ENCODE measurements around the gene COX5A. TPM values are rescaled to one million over a fixed set of nuclear protein-coding genes. Genes with fewer than 3 reads are reported as not detected.
"Not testable (repeated sequence)": the region's sequence is repeated elsewhere in the genome, so short reads cannot be mapped to it uniquely, and the experiment has no call there.

Gene COX5A
- total RNA-seq, 4 donors from 2014 or later = 58.6 to 86.2 (median 75.5) TPM

DNA sequence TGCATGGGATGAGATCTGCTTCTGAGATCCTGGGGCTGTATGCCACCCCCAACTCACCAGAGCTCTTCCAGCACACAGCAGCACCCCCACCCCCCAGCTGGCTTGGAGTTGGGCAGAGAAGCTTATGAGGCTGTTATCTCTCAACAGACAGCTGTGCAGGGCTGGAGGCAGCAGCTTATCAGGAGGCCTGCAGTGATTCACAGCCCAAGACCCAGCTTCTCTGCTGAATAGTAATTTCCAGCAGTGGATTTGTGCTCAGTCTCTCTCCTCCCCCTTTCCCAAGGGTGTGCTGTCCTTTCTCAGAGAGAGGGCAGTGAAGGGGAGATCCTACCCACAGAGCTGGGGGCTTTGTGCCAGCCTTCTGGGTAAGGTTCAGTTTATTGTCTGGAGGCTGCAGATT, 16.6 kb upstream of the COX5A start:
- no peak overlapping the region for H3K27ac ChIP-seq (replicated peaks in 1 of 4)
- no peaks in the 10 kb centered on the region for H3K9me3 ChIP-seq
- TF ChIP-seq POLR2A (IDR thresholded peaks at IDR 0.05; ENCODE audit: low read depth) (no peak), EP300 (IDR thresholded peaks at IDR 0.05) (no peak), POLR2AphosphoS5 (IDR thresholded peaks at IDR 0.05) (no peak)
- TF ChIP-seq, protein P1, sequence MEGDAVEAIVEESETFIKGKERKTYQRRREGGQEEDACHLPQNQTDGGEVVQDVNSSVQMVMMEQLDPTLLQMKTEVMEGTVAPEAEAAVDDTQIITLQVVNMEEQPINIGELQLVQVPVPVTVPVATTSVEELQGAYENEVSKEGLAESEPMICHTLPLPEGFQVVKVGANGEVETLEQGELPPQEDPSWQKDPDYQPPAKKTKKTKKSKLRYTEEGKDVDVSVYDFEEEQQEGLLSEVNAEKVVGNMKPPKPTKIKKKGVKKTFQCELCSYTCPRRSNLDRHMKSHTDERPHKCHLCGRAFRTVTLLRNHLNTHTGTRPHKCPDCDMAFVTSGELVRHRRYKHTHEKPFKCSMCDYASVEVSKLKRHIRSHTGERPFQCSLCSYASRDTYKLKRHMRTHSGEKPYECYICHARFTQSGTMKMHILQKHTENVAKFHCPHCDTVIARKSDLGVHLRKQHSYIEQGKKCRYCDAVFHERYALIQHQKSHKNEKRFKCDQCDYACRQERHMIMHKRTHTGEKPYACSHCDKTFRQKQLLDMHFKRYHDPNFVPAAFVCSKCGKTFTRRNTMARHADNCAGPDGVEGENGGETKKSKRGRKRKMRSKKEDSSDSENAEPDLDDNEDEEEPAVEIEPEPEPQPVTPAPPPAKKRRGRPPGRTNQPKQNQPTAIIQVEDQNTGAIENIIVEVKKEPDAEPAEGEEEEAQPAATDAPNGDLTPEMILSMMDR (IDR thresholded peaks at IDR 0.05) = no peak
- peaks cover 34 to 59% (median 55%) of the 10 kb centered on the region in 4 donors for H3K4me1 ChIP-seq
- H3K27me3 ChIP-seq = peaks cover 0 to 26% (median 19%) of the 10 kb centered on the region in 4 donors
- DNase-seq (ENCODE audit: extremely low spot score) = no peak
- H3K4me3 ChIP-seq = no peak overlapping the region
- H3K36me3 ChIP-seq = no peaks in the 10 kb centered on the region
- intact Hi-C loops (cut with DNase I) = loop anchor here (10.0 kb wide), 3 partner anchors 250 to 410 kb away; partner anchors contain the start of genes ARID3B and C15orf39

DNA sequence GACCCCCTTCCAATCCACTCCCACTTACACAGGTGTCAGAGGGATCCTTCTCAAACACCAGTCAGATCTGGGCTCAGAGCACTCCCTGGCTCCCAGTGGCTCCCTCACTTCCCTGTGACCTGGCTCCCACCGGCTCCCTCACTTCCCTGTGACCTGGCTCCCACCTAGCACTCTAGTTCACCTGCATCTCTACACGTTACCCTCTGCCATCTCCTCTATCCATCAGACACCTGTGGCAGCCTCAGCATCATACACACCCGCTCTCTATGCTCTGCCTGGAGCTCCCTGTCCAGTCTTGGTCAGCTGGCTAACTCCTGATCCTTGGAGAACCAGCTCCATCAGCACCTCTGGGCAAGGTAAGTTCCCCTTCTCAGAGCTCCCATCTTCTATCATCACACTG, 13.1 kb upstream of the COX5A start:
- Histone ChIP-seq H3K27ac (replicated peaks in 1 of 4) (no peak overlapping the region), H3K36me3 (no peaks in the 10 kb centered on the region), H3K4me1 (peaks cover 7 to 23% (median 21%) of the 10 kb centered on the region in 4 donors), H3K27me3 (no peaks in the 10 kb centered on the region), H3K9me3 (no peaks in the 10 kb centered on the region), H3K4me3 (no peak overlapping the region)
- TF ChIP-seq, protein P1 (IDR thresholded peaks at IDR 0.05) = no peak
- TF ChIP-seq EP300 (IDR thresholded peaks at IDR 0.05) = no peak
- TF ChIP-seq POLR2AphosphoS5 (IDR thresholded peaks at IDR 0.05) = no peak
- no peak for TF ChIP-seq POLR2A (IDR thresholded peaks at IDR 0.05; ENCODE audit: low read depth)
- no peak for DNase-seq (ENCODE audit: extremely low spot score)
- intact Hi-C loops (cut with DNase I) = loop anchor here (10.0 kb wide), 3 partner anchors 254 to 406 kb away; partner anchors contain the start of genes ARID3B and C15orf39
- 68% methylated on average over 3 of the region's 3 CpGs for WGBS

DNA sequence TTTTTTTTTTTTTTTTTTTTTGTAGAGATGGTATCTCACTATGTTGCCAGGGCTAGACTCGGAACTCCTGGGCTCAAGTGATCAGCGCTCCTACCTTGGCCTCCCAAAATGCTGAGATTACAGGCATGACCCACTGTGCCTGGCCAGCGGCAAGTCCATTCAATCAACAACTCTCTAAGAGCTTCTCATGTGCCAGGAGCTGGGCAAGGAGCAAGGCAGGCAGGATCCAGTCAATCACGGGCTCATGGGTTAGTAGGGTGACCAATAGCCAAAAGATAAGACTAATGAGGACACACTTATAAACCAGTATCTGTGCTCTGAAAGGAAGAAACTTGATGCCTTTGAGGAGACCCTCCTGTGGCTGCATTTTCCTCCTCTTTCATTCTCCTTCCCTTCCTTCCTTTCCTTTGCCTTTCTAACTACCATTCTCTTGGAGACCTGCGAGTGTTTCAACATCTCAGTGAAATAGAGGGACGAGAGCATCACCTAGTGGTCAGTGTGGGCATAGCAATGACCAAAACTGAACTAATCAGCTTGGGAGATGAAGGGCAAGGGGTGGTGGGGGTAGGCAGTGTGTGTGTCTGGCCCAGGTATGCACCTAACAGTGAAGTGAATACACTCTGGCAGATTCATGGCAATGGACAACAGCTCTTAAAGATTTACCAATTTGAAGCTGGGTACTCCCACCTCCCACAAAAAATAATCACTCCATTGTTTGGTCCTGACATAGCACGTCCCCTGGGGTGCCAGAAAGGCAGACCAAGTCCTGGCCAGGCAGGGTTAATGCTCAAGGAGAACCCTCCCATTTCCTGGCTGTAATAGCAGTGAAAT, 12.4 kb upstream of the COX5A start:
- H3K36me3 ChIP-seq = no peaks in the 10 kb centered on the region
- TF ChIP-seq EP300 (IDR thresholded peaks at IDR 0.05) = no peak
- TF ChIP-seq, protein P1 (IDR thresholded peaks at IDR 0.05) = peak; percentile 95 to 99 (median 98)
- peak in 1 of 2 donors; percentile 26 for TF ChIP-seq POLR2AphosphoS5 (IDR thresholded peaks at IDR 0.05)
- TF ChIP-seq POLR2A (IDR thresholded peaks at IDR 0.05; ENCODE audit: low read depth) = no peak
- no peaks in the 10 kb centered on the region for H3K9me3 ChIP-seq
- WGBS = 49% methylated on average over 6 of the region's 7 CpGs
- no peak for DNase-seq (ENCODE audit: extremely low spot score)
- H3K4me3 ChIP-seq = no peak overlapping the region
- no peak overlapping the region for H3K27ac ChIP-seq (replicated peaks in 1 of 4)
- H3K4me1 ChIP-seq = peaks cover under 1 to 16% (median 13%) of the 10 kb centered on the region in 4 donors
- intact Hi-C loops (cut with DNase I) = loop anchor here (1.0 to 10.0 kb wide), 4 partner anchors 179 to 405 kb away; partner anchors contain the start of genes ARID3B and C15orf39
- no peaks in the 10 kb centered on the region for H3K27me3 ChIP-seq

DNA sequence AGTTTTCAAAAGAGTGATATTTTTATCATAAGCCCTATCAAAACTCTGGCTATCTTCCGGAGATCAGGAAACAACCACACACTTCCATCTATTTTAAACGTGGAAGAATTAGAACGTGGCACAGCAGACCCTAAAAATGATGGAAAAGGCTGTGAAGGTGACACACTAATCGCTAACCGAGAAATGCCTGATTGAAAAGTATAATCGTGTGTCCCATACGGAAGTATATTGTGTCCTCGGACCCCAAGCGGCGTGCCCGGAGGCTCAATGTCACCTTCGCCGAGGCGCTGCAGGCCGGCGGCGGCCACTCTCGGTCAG, 642 bp downstream of the COX5A start:
- intact Hi-C loops (cut with DNase I) = loop anchor here (5.0 kb wide), 2 partner anchors 35 to 155 kb away; partner anchors contain the start of gene CSK
- peaks cover 25 to 52% (median 44%) of the 10 kb centered on the region in 4 donors for H3K4me1 ChIP-seq
- H3K9me3 ChIP-seq = no peaks in the 10 kb centered on the region

DNA sequence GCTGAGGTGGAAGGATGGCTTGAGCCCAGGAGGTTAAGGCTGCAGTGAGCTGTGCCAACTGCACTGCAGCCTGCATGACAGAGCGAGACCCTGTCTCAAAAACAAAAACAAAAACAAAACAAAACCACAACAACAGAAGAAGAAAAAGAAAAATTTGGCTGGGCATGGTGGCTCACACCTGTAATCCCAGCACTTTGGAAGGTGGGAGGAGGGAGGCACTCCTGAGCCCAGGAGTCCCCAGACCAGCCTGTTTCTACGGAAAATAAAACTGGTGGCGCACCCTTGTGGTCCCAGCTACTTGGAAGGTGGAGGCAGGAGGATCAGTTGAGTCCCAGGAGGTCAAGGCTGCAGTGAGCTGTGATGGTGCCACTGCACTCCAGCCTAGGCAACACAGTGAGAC, 2.7 kb downstream of the COX5A start:
- DNase-seq (ENCODE audit: extremely low spot score); H3K27ac ChIP-seq (replicated peaks in 1 of 4); H3K4me3 ChIP-seq; H3K27me3 ChIP-seq; H3K9me3 ChIP-seq: not testable (repeated sequence)
- WGBS = 86% methylated on average over 3 of the region's 3 CpGs
- intact Hi-C loops (cut with DNase I) = loop anchor here (5.0 kb wide), 2 partner anchors 33 to 153 kb away; partner anchors contain the start of gene CSK
- H3K4me1 ChIP-seq = peaks cover 25 to 52% (median 44%) of the 10 kb centered on the region in 4 donors
- H3K36me3 ChIP-seq = peaks cover 0 to 16% (median 12%) of the 10 kb centered on the region in 4 donors

More for the DNA sequence above, 642 bp downstream of the COX5A start:
- no peak for DNase-seq (ENCODE audit: extremely low spot score)
- H3K36me3 ChIP-seq = peaks cover 0 to 4% (median 0%) of the 10 kb centered on the region in 4 donors
- no peaks in the 10 kb centered on the region for H3K27me3 ChIP-seq
- peak overlapping the region; percentile 78 to 99 (median 82) for H3K4me3 ChIP-seq
- TF ChIP-seq, protein P1 (IDR thresholded peaks at IDR 0.05) = no peak
- TF ChIP-seq EP300 (IDR thresholded peaks at IDR 0.05) (no peak), POLR2AphosphoS5 (IDR thresholded peaks at IDR 0.05) (no peak), POLR2A (IDR thresholded peaks at IDR 0.05; ENCODE audit: low read depth) (no peak)
- 0% methylated on average over 13 of the region's 18 CpGs for WGBS
- H3K27ac ChIP-seq (replicated peaks in 1 of 4) = peak overlapping the region; percentile 94 to 99 (median 94)

All from esophagus muscularis mucosa (tissue), 4 donors.